PFSK-1 (cell line): ENCODE measurements around the gene TAF7L.

Experiments
- FOXP2 ChIP-seq: optimal IDR thresholded peaks from 2 replicates; pipeline ENCODE3; 2011; ENCODE audit warnings: borderline replicate concordance, control low read depth, inconsistent platforms; ENCODE audit not compliant: insufficient read depth; ENCODE audit errors: extremely low read length, extremely low read depth
- POLR2AphosphoS5 ChIP-seq: IDR thresholded peaks from 2 replicates; pipeline ENCODE4 v1.6.1; 2012; ENCODE audit warnings: low read depth, mild to moderate bottlenecking, control low read depth, low read length, moderate library complexity
- REST ChIP-seq, 2 experiments: IDR thresholded peaks; 2 replicates each; pipeline versions ENCODE4 v1.6.1 to v1.8.0; 2011 to 2012; ENCODE audit warnings: low read depth in 2 of 2, low read length in 2 of 2, control low read depth in 1 of 2, inconsistent platforms in 1 of 2, mild to moderate bottlenecking in 1 of 2, moderate library complexity in 1 of 2; ENCODE audit not compliant: insufficient read depth in 1 of 2
- TAF1 ChIP-seq: IDR thresholded peaks from 2 replicates; pipeline ENCODE4 v1.6.1; 2012; ENCODE audit warnings: low read length, control low read depth, borderline replicate concordance; ENCODE audit not compliant: insufficient read depth

GRCh38 chrX:101237041-101237440, 54.1 kb downstream of the TAF7L start:
- TF ChIP-seq POLR2AphosphoS5 (no peak), REST (IDR thresholded peaks at IDR 0.05; ENCODE audit: insufficient read depth in 1 of 2, low read depth in 2 of 2, low read length in 2 of 2) (no peak), TAF1 (no peak), FOXP2 (no peak)
